HepG2 (cell line): ENCODE data around the gene CSTB. TPM values are rescaled to one million over a fixed set of nuclear protein-coding genes. Genes with fewer than 3 reads are reported as not detected.

Source experiments
- ATAC-seq: fragments of 200-7000 bp; cut with Tn5 transposase; 3 replicates; pipeline ENCODE4 v1.9.1; 2020; ENCODE audit warnings: mild to moderate bottlenecking, moderate library complexity
- BruUV-seq: library from RNA; stranded (reverse); fragments of 400-500 nt; replicated peaks from 2 replicates; lab custom pipeline; 2021; lab: Mats Ljungman, UMichigan
- CTCF ChIA-PET: fragments of 300-600 bp; formaldehyde crosslinking; extraction: SDS; loops from one replicate; lab custom pipeline; 2021; ENCODE audit warnings: low total read pairs, inconsistent platforms, low intra/inter-chr PET ratio; lab: Yijun Ruan, JAX
- POLR2A ChIA-PET: fragments of 350-600 bp; sonication (Branson Sonifier 250); formaldehyde crosslinking; loops from one replicate; lab custom pipeline; 2020; ENCODE audit warnings: antibody characterized with exemption, inconsistent platforms; lab: Yijun Ruan, JAX
- DNase-seq: peaks from one replicate; pipeline ENCODE4 v3.0.0-alpha.2; 2015; ENCODE audit warnings: low spot score
- FAIRE-seq: peaks from 3 replicates; lab custom pipeline; 2011; peaks lifted over from hg19 to GRCh38; lab: Jason Lieb, UNC
- H2AFZ ChIP-seq: one replicate; pipeline ENCODE4 v1.6.1; 2011; ENCODE audit warnings: low read length, inconsistent platforms
- H3K27ac ChIP-seq: fragments of 300-600 bp; 3 replicates; pipeline ENCODE4 v1.8.0; 2011; ENCODE audit warnings: mixed run types, mild to moderate bottlenecking, mixed read lengths, low read length, inconsistent platforms; ENCODE audit not compliant: insufficient read depth; ENCODE audit errors: extremely low read length
- H3K27me3 ChIP-seq, 2 experiments: fragments of 200-600 bp in 1 of 2; 2 replicates in 1 of 2; 3 replicates in 1 of 2; pipeline versions ENCODE4 v1.6.0 to v1.8.0; 2011; ENCODE audit warnings: low read length in 2 of 2, mild to moderate bottlenecking in 2 of 2, moderate library complexity in 2 of 2, inconsistent platforms in 1 of 2; ENCODE audit not compliant: insufficient read depth in 2 of 2, control insufficient read depth in 1 of 2
- H3K36me3 ChIP-seq, 2 experiments: fragments of 200-600 bp in 1 of 2; replicated peaks in 1 of 2; 2 replicates in 1 of 2; 3 replicates in 1 of 2; pipeline versions ENCODE4 v1.5.1 to v1.8.0; 2011; ENCODE audit warnings: low read length in 2 of 2, inconsistent platforms in 1 of 2; ENCODE audit not compliant: insufficient read depth in 2 of 2, control insufficient read depth in 1 of 2
- H3K4me1 ChIP-seq: 2 replicates; pipeline ENCODE4 v1.5.1; 2012; ENCODE audit warnings: low read length, inconsistent platforms; ENCODE audit not compliant: insufficient read depth
- H3K4me2 ChIP-seq: 2 replicates; pipeline ENCODE4 v1.6.0; 2011; ENCODE audit warnings: low read depth, low read length, inconsistent platforms
- H3K4me3 ChIP-seq, 3 experiments: fragments of 200-600 bp in 1 of 3; sonication (generic), shearing (Covaris generic) in 1 of 3; replicated peaks in 1 of 3; 2 replicates each; pipeline ENCODE4 v1.5.1; 2011 to 2016; ENCODE audit warnings: low read length in 3 of 3, inconsistent platforms in 2 of 3, low read depth in 2 of 3, mild to moderate bottlenecking in 2 of 3, control low read depth in 1 of 3, mixed read lengths in 1 of 3; ENCODE audit not compliant: insufficient read depth in 1 of 3
- H3K79me2 ChIP-seq: one replicate; pipeline ENCODE4 v1.6.1; 2011; ENCODE audit warnings: low read length, inconsistent platforms; ENCODE audit not compliant: insufficient read depth
- H3K9ac ChIP-seq: 2 replicates; pipeline ENCODE4 v1.6.0; 2011; ENCODE audit warnings: mild to moderate bottlenecking, low read depth, low read length, inconsistent platforms; ENCODE audit not compliant: insufficient read depth
- H3K9me3 ChIP-seq: 2 replicates; pipeline ENCODE4 v1.5.1; 2012; ENCODE audit warnings: mild to moderate bottlenecking, low read length
- H4K20me1 ChIP-seq: 2 replicates; pipeline ENCODE4 v1.6.0; 2011; ENCODE audit warnings: inconsistent platforms, mild to moderate bottlenecking, low read length, moderate library complexity; ENCODE audit not compliant: insufficient read depth
- CC2D1A ChIP-seq: sonication (generic); formaldehyde crosslinking; IDR thresholded peaks from 2 replicates; pipeline ENCODE4 v1.8.1; 2023; ENCODE audit warnings: mild to moderate bottlenecking, missing genetic modification reagents
- KDM2A ChIP-seq: sonication (generic); formaldehyde crosslinking; IDR thresholded peaks from 2 replicates; pipeline ENCODE4 v1.4.0; 2020; ENCODE audit warnings: low read depth, missing genetic modification reagents, borderline replicate concordance
- SAP130 ChIP-seq: IDR thresholded peaks from 2 replicates; pipeline ENCODE4 v1.6.1; 2016; ENCODE audit warnings: low read depth
- TOPORS ChIP-seq: sonication (generic); formaldehyde crosslinking; IDR thresholded peaks from 2 replicates; pipeline ENCODE4 v1.8.0; 2023; ENCODE audit warnings: mild to moderate bottlenecking, missing genetic modification reagents
- ZEB1 ChIP-seq: IDR thresholded peaks from 2 replicates; pipeline ENCODE4 v1.6.1; 2012; ENCODE audit warnings: mild to moderate bottlenecking, low read depth, inconsistent platforms; ENCODE audit not compliant: insufficient replicate concordance
- ZNF350 ChIP-seq: sonication (generic); formaldehyde crosslinking; IDR thresholded peaks from 2 replicates; pipeline ENCODE4 v1.4.0; 2020; ENCODE audit warnings: mild to moderate bottlenecking, low read depth, missing genetic modification reagents, borderline replicate concordance
- ZNF605 ChIP-seq: sonication (generic); formaldehyde crosslinking; IDR thresholded peaks from 2 replicates; pipeline ENCODE4 v1.8.0; 2022; ENCODE audit warnings: mild to moderate bottlenecking, missing genetic modification reagents
- ZNF629 ChIP-seq: sonication (generic); formaldehyde crosslinking; conservative IDR thresholded peaks from 2 replicates; pipeline ENCODE4 v1.5.0; 2020; ENCODE audit warnings: missing genetic modification reagents
- ZNF850 ChIP-seq: sonication (generic); formaldehyde crosslinking; conservative IDR thresholded peaks from 2 replicates; pipeline ENCODE4 v1.9.0; 2021; ENCODE audit warnings: mild to moderate bottlenecking, missing genetic modification reagents
- WGBS: methylation state at CpG from one replicate; pipeline ENCODE4 v1.1.6; 2017; ENCODE audit warnings: low lambda C conversion rate; 5-methylcytosine and 5-hydroxymethylcytosine counted together
- in situ Hi-C: cut with HindIII; loops from 2 replicates; pipeline ENCODE4 v1.10.0; 2017; ENCODE audit warnings: low pct_unique_long_range_greater_than_20kb; ENCODE audit not compliant: extremely low pct_ligation_motif_present
- intact Hi-C: fragments of 100-400 bp; cut with micrococcal nuclease; formaldehyde crosslinking; loops from one replicate; pipeline ENCODE4 v1.10.0; 2022; ENCODE audit not compliant: unreplicated experiment
- polyA plus RNA-seq, 8 experiments: library from polyadenylated mRNA; depleted of rRNA in 3 of 8; stranded (reverse) in 7 of 8; unstranded in 1 of 8; fragments of >200 nt; fragmentation: Illumina TruSeq in 4 of 8; extraction: Trizol in 4 of 8; gene quantifications; 2 replicates each; pipeline versions ENCODE4 v1.2.1 to v1.2.3, GENCODE V29; 2011 to 2016; ENCODE audit warnings: low read depth in 4 of 8, missing spikeins in 1 of 8, mixed read lengths in 1 of 8; ENCODE audit not compliant: insufficient read depth in 1 of 8
- total RNA-seq, 5 experiments: library from RNA; depleted of rRNA; stranded (reverse); fragments of >200 nt; fragmentation: Illumina TruSeq; extraction: Trizol; gene quantifications; 2 replicates each; pipeline ENCODE4 v1.2.3, GENCODE V29; 2016; ENCODE audit warnings: low read depth in 1 of 5
- TF ChIP-seq, protein P1 (sequence below): sonication (generic); formaldehyde crosslinking; IDR thresholded peaks from 2 replicates; pipeline ENCODE4 v1.8.0; 2022; ENCODE audit warnings: missing genetic modification reagents, mild to moderate bottlenecking, borderline replicate concordance
- TF ChIP-seq, protein P2 (sequence below): sonication (generic); formaldehyde crosslinking; IDR thresholded peaks from 2 replicates; pipeline ENCODE4 v1.9.0; 2021; ENCODE audit warnings: mild to moderate bottlenecking, missing genetic modification reagents
- TF ChIP-seq, protein P3 (sequence below): sonication (generic); formaldehyde crosslinking; IDR thresholded peaks from 2 replicates; pipeline ENCODE4 v1.4.0; 2020; ENCODE audit warnings: mild to moderate bottlenecking, missing genetic modification reagents, borderline replicate concordance

The CSTB gene
- total and polyA plus RNA-seq, 2 of the 13 experiments (the other 11 are each of a cell fraction or from before 2014, with no cell fraction given), result 11.7 to 94.1 TPM

DNA sequence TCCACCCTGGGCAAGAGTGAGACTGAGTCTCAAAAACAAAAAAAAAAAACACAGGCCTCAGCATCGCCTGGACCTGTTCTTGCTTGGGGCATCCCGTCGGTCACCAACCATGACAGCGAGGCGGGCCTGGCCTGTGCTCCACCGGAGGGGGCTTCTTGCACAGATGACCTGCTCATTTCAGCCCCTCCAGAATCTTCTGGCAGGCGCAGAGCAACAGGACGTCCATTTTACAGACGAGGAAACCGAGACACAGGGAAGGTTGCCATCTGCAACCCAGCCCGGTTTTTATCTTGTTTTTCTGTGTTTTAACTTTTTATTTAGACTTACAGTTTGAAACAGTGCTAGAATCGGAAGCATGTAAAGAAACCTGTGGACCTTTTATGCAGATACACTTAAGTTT, 918 bp downstream of the CSTB start:
- FAIRE-seq (no peak), ATAC-seq (no peak), DNase-seq (no peak)
- TSS peak; percentile 77 for BruUV-seq
- H3K4me3 ChIP-seq, result peak overlapping the region; percentile 83 to 86 (median 83)
- intact Hi-C loops (loop anchor here (10.0 kb wide), 1 partner anchor 70 kb away; no protein-coding TSS in a partner anchor), in situ Hi-C loops (no loop called here)
- peaks cover 12% of the 10 kb centered on the region for H3K79me2 ChIP-seq
- no peaks in the 10 kb centered on the region for H3K27me3 ChIP-seq
- peaks cover 57% of the 10 kb centered on the region for H3K4me1 ChIP-seq
- peaks cover 3 to 13% of the 10 kb centered on the region in 2 experiments; a peak in 3 of 5 replicates for H3K36me3 ChIP-seq
- H4K20me1 ChIP-seq, result no peaks in the 10 kb centered on the region
- ChIA-PET CTCF (no interaction called here), POLR2A (no interaction called here)
- H3K4me2 ChIP-seq, result peak overlapping the region; percentile 78
- peak overlapping the region; percentile 71 for H3K9ac ChIP-seq
- H3K27ac ChIP-seq, result peak overlapping the region; percentile 67
- TF ChIP-seq ZNF629 (CRISPR knock-in tag) (peak; percentile 75), CC2D1A (CRISPR knock-in tag) (no peak), TOPORS (no peak), ZNF350 (CRISPR knock-in tag) (no peak), ZNF850 (CRISPR knock-in tag) (no peak), SAP130 (no peak), ZEB1 (no peak), KDM2A (no peak), ZNF605 (CRISPR knock-in tag) (peak; percentile 46; the same call in 1 of the 2 replicates)
- TF ChIP-seq, protein P1, sequence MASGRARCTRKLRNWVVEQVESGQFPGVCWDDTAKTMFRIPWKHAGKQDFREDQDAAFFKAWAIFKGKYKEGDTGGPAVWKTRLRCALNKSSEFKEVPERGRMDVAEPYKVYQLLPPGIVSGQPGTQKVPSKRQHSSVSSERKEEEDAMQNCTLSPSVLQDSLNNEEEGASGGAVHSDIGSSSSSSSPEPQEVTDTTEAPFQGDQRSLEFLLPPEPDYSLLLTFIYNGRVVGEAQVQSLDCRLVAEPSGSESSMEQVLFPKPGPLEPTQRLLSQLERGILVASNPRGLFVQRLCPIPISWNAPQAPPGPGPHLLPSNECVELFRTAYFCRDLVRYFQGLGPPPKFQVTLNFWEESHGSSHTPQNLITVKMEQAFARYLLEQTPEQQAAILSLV (CRISPR knock-in tag), result no peak
- TF ChIP-seq, protein P2, sequence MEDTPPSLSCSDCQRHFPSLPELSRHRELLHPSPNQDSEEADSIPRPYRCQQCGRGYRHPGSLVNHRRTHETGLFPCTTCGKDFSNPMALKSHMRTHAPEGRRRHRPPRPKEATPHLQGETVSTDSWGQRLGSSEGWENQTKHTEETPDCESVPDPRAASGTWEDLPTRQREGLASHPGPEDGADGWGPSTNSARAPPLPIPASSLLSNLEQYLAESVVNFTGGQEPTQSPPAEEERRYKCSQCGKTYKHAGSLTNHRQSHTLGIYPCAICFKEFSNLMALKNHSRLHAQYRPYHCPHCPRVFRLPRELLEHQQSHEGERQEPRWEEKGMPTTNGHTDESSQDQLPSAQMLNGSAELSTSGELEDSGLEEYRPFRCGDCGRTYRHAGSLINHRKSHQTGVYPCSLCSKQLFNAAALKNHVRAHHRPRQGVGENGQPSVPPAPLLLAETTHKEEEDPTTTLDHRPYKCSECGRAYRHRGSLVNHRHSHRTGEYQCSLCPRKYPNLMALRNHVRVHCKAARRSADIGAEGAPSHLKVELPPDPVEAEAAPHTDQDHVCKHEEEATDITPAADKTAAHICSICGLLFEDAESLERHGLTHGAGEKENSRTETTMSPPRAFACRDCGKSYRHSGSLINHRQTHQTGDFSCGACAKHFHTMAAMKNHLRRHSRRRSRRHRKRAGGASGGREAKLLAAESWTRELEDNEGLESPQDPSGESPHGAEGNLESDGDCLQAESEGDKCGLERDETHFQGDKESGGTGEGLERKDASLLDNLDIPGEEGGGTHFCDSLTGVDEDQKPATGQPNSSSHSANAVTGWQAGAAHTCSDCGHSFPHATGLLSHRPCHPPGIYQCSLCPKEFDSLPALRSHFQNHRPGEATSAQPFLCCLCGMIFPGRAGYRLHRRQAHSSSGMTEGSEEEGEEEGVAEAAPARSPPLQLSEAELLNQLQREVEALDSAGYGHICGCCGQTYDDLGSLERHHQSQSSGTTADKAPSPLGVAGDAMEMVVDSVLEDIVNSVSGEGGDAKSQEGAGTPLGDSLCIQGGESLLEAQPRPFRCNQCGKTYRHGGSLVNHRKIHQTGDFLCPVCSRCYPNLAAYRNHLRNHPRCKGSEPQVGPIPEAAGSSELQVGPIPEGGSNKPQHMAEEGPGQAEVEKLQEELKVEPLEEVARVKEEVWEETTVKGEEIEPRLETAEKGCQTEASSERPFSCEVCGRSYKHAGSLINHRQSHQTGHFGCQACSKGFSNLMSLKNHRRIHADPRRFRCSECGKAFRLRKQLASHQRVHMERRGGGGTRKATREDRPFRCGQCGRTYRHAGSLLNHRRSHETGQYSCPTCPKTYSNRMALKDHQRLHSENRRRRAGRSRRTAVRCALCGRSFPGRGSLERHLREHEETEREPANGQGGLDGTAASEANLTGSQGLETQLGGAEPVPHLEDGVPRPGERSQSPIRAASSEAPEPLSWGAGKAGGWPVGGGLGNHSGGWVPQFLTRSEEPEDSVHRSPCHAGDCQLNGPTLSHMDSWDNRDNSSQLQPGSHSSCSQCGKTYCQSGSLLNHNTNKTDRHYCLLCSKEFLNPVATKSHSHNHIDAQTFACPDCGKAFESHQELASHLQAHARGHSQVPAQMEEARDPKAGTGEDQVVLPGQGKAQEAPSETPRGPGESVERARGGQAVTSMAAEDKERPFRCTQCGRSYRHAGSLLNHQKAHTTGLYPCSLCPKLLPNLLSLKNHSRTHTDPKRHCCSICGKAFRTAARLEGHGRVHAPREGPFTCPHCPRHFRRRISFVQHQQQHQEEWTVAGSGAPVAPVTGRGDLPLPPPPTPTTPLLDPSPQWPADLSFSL (CRISPR knock-in tag), result no peak
- TF ChIP-seq, protein P3, sequence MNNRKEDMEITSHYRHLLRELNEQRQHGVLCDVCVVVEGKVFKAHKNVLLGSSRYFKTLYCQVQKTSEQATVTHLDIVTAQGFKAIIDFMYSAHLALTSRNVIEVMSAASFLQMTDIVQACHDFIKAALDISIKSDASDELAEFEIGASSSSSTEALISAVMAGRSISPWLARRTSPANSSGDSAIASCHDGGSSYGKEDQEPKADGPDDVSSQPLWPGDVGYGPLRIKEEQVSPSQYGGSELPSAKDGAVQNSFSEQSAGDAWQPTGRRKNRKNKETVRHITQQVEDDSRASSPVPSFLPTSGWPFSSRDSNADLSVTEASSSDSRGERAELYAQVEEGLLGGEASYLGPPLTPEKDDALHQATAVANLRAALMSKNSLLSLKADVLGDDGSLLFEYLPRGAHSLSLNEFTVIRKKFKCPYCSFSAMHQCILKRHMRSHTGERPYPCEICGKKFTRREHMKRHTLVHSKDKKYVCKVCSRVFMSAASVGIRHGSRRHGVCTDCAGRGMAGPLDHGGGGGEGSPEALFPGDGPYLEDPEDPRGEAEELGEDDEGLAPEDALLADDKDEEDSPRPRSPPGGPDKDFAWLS (CRISPR knock-in tag), result 0 out of 2 replicates have a peak, but pooled peaks have one; percentile 21
- H2AFZ ChIP-seq, result no peak overlapping the region
- no peaks in the 10 kb centered on the region for H3K9me3 ChIP-seq
- WGBS, result 62% methylated on average over 12 of the region's 12 CpGs
